Measurements from ENCODE around the gene RNF38.

GRCh38 chr9:36415822-36416525 is 15.9 kb upstream of the RNF38 start:
- TF ChIP-seq POLR2A (IDR thresholded peaks at IDR 0.05) (no peak), CTCF (IDR thresholded peaks at IDR 0.05) (no peak)

All from uterus (tissue), 2 donors.